Left ventricle myocardium superior (tissue), 1 donor: ENCODE results near the gene CEP43. TPM values are rescaled to one million over a fixed set of nuclear protein-coding genes. Genes with fewer than 3 reads are reported as not detected.
"Not testable (repeated sequence)": the region's sequence is repeated elsewhere in the genome, so short reads cannot be mapped to it uniquely, and the experiment has no call there.

Experiments
- ATAC-seq: fragments of 200-7000 bp; cut with Tn5 transposase; one replicate; pipeline ENCODE4 v1.9.1; 2020; ENCODE audit warnings: mild to moderate bottlenecking, moderate library complexity
- DNase-seq: peaks from one replicate; pipeline ENCODE4 v3.0.0-alpha.2; 2020
- intact Hi-C: fragments of 100-400 bp; cut with micrococcal nuclease; formaldehyde crosslinking; loops from one replicate; pipeline ENCODE4 v1.11.0; 2022
- long read RNA-seq: library from polyadenylated mRNA; unstranded; transcript quantifications from one replicate; pipeline ENCODE4 v2.0.0, GENCODE V29; 2021
- total RNA-seq: library from RNA; stranded (reverse); fragmentation: NEBNext Ultra II Directional; extraction: Animal tissue kit (Norgen Biotek cat#: 25700); gene quantifications from one replicate; pipeline ENCODE4 v1.2.1, GENCODE V29; 2021
- donor health status: DM: no; HTN: yes; CAD: no; lungs with severe emphysema.

The CEP43 gene, protein sequence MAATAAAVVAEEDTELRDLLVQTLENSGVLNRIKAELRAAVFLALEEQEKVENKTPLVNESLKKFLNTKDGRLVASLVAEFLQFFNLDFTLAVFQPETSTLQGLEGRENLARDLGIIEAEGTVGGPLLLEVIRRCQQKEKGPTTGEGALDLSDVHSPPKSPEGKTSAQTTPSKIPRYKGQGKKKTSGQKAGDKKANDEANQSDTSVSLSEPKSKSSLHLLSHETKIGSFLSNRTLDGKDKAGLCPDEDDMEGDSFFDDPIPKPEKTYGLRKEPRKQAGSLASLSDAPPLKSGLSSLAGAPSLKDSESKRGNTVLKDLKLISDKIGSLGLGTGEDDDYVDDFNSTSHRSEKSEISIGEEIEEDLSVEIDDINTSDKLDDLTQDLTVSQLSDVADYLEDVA
- total RNA-seq: 12.3 TPM
- long read RNA-seq, full-length matches to known transcripts: 22 of 29 reads
- long read RNA-seq, partial matches to known transcripts: 3 of 29 reads
- long read RNA-seq, other reads (novel, unspliced or antisense): 4 of 29 reads

DNA sequence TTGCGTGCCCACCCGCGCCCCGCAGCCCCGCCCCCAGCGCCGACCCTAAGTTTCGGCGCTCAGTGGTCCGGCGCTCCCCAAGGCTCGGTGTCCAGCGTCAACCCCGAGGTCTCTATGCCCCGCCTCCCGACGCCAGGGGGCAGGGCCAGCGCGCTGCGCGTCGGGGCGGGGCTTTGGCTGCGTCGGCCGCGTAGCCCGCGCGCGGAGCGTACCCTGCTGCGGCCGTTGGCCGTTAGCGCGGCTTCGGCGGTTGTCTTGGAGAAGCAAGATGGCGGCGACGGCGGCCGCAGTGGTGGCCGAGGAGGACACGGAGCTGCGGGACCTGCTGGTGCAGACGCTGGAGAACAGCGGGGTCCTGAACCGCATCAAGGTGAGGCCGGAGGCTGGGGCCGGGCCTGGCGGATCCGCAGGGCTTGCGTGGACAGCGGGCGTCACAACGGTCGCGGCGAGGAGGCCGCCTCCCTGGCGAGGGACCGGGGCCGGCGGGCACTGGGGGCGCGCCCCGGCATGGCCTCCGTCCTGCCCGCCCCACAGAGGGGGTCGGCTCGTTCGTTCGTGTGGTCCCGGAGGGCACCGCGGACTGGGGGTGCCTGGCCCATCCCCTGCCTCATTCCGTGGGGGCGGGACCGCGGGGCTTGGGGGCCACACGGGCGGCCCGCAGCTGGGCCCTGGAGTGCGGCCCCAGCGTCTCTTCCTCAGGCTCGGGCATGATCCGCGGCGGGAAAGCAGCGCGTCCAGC, at the start of gene CEP43:
TSS of gene CEP43 (plus strand) at position 253 of the 739 bp plus-strand sequence. CDS start at position 269, 16 bp downstream.
- intact Hi-C loops: no loop called here
- DNase-seq (peak; percentile 98), ATAC-seq (peak; percentile 99)

- intact Hi-C loops: no loop called here
- DNase-seq: no peak
- peak; percentile 56 for ATAC-seq
These were observed 49.4 kb upstream of the CEP43 start for GRCh38 chr6:166949528-166950442.

DNA sequence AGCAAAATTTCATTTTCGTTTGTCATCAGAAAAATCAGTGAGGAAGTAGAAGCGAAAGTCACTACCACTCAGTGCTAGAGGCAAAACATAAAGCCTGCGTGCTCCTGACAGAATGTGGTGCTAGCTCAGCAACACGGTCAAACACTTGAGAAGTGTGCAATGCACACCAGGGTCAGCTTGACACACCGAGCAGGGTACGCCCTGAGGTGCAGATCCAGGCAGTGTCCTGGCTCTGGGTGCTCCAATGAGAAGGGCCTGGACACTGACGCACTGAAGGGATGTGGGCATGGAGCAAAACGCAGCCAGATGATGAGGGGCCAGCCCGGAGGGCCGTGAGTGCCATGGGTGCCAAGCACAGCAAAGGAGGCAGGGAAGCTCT, 48.8 kb upstream of the CEP43 start:
- intact Hi-C loops: no loop called here
- ATAC-seq (peak; percentile 54), DNase-seq (no peak)

DNA sequence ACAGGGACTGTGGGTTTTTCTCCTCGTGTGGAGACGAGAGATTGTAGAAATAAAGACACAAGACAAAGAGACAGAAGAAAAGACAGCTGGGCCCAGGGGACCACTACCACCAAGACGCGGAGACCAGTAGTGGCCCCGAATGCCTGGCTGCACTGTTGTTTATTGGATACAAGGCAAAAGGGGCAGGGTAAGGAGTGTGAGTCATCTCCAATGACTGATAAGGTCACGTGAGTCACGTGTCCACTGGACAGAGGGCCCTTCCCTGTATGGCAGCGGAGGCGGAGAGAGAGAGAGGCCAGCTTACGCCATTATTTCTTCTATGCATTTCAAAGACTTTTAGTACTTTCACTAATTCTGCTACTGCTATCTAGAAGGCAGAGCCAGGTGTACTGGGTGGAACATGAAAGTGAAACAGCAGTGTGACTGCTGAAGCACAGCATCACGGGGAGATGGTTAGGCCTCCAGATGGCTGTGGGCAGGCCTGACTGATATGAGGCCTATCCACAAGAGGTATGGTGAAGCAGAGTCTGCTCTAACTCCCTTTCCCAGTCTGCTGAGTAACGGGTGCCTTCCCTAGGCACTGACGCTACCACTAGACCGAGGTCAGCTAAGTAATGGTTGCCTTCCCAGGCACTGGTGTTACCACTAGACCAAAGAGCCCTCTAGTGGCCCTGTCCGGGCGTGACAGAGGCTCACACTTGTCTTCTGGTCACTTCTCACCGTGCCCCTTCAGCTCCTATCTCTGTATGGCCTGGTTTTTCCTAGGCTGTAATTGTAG, 48.1 kb upstream of the CEP43 start:
- ATAC-seq (peak; percentile 51), DNase-seq (peak; percentile 80)
- intact Hi-C loops: not testable (repeated sequence)

DNA sequence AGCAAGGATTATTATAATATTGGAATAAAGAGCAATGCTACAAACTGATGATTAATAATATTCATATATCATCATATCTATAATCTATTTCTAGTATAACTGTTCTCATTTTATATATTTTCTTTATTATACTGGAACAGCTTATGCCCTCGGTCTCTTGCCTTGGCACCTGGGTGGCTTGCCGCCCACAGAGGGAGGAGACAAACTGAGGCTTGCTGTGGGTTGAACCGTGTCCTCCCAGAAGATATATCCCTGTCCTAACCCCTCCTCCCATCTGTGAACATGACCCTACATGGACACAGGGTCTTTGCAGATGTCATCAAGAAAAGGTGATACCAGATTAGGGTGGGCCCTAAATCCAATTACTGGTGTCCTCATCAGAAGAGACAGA, 47.5 kb upstream of the CEP43 start:
- intact Hi-C loops: no loop called here
- no peak for DNase-seq
- no peak for ATAC-seq

GRCh38 chr6:166952121-166952520, 47.1 kb upstream of the CEP43 start:
- no peak for DNase-seq
- no peak for ATAC-seq
- intact Hi-C loops: no loop called here

- no peak for DNase-seq
- no peak for ATAC-seq
- intact Hi-C loops: no loop called here
These were observed 46.4 kb upstream of the CEP43 start for GRCh38 chr6:166952567-166953486.

- DNase-seq (no peak), ATAC-seq (no peak)
- intact Hi-C loops: no loop called here
These were observed 45.0 kb upstream of the CEP43 start for GRCh38 chr6:166954118-166954713.

GRCh38 chr6:166955121-166955864, 43.9 kb upstream of the CEP43 start:
- ATAC-seq (no peak), DNase-seq (peak; percentile 57)
- intact Hi-C loops: no loop called here

GRCh38 chr6:166955865-166956443, 43.2 kb upstream of the CEP43 start:
- peak; percentile 50 for ATAC-seq
- intact Hi-C loops: no loop called here
- no peak for DNase-seq

DNA sequence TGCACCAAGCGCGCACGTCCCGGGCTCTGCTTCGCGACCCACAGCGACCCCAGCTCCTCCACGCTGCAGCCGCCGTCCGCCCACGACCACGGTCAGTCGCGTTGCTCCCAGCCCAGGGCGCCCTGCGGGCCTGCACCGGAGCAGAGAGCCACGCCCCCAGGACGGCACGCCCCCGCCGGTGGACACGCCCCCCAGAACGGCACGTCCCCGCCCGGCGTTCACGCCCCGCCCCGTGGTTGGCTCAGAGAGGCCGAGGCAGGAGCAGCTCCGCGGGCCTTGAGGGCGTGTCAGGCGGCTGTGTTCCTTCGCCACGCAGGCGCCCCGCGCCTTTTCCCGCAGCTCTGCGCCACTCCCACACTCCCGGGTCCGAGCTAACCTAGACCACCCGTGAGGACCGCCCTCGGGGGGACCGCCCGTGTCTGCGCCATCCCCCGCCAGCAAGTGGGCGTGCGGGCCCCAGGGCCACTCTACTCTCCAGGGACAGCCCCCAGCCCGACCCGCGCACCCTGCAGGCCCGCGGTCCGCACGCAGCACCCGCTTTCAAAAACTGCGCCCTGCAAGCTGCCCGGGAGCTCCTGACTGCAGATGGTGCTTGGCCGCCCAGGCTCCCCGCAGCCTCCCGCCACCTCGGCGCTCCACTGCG, 42.6 kb upstream of the CEP43 start, which contains the start of gene RNASET2:
TSS of gene RNASET2 (minus strand) at position 107 of the 643 bp plus-strand sequence. CDS start 368 bp downstream, outside the sequence.
- peak; percentile 100 for DNase-seq
- peak; percentile 99 for ATAC-seq
- intact Hi-C loops: no loop called here

DNA sequence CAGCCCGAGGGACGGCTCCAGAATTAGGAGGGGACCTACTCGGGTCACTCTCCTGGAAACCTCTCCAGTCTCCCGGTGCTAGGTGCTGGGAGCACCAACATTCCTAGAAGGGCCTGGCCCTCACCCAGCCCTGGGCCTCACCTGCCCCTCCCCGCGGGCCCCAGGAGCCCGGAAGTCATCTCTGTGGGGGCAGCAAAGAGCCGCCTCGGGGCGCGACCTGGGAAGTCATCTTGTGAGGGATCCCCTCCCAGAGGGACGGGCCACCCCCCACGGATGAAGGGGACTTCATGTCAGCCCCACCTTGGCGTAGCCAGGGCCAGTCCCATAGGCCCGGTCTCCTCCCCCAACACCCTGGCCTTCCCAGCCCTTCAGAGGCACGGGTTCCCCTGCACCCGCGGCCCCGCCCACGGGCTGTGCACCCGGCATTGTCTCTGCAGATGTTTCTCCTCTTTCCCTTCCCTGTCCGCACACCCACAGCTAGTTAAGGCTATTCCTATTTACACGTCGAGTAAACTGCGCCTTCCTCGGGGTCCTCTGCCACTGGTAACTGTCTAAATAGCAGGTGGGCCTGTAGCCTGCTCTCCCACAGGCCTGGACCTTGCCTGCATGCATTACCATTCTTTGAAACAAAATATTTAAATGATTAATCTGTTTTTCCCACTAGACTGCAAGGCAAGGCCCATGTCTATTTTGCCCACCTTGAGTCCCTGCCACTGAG, 42.0 kb upstream of the CEP43 start:
- peak; percentile 77 for DNase-seq
- intact Hi-C loops: no loop called here
- peak; percentile 60 for ATAC-seq

DNA sequence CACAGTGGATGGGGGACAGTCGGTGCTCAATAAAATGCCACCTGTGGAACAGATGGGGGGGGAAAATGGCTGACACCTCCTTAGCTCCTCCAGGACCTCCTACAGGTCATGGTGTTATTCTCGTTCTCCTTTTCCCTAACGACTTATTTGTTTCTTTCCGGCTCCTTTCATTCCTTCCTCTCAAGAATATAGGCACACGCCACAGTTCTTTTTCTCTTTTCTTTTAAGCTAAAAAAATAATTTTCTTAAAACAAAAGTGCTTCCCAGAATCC, 41.5 kb upstream of the CEP43 start:
- intact Hi-C loops: no loop called here
- DNase-seq (no peak), ATAC-seq (no peak)

DNA sequence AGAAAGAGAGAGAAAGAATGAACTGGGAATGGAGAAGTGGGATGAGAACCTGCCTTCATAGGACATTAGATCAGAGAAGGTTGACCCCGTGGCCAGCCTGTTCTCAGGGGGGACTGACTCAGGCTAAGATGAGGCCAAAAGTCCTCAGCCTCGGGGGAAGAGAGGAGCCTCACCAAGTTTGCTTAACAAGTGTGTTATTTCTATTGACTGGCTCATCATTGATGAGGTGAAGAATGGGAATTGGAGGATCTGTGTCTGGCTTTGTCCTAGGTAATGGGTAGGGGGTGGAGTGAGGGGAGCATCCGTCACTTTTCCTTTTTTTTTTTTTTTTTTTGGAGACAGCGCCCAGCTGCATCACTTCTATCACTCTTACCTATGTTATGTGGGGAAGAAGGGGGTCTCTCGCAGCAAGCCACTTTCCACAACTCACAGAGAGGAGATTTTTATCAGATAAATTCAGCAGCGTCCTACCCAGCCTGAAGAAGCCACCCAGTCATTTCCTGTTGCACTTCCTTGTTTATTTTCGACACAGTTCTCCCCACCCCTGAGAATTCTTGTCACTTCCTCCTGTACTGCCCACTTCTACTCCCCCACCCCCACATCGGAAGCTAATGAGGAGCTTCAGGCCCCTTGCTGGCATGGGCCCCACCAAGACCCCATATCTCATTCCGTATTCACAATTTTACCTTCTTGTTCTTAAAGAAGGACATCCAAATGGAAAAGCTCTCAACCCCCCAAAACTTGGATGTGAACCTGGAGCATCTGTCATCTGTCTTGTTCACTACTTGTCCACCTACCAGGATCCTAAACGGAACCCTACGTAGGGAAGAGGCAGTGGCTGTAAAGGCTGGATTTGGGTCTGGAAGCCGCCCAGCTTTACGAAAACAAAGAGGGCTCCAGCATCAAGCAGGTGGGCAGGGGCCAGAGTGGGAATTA, 40.0 kb upstream of the CEP43 start:
- DNase-seq (no peak), ATAC-seq (no peak)
- intact Hi-C loops: no loop called here
